GM19467 (cell line): ENCODE data around the gene HS3ST5.
"Not testable (repeated sequence)": the region's sequence is repeated elsewhere in the genome, so short reads cannot be mapped to it uniquely, and the experiment has no call there.

Experiments used
- ATAC-seq: cut with Tn5 transposase; IDR thresholded peaks from one replicate; pipeline ENCODE4 v1.9.1; 2021; ENCODE audit warnings: mild to moderate bottlenecking, moderate library complexity; ENCODE audit not compliant: unreplicated experiment

The HS3ST5 gene

DNA sequence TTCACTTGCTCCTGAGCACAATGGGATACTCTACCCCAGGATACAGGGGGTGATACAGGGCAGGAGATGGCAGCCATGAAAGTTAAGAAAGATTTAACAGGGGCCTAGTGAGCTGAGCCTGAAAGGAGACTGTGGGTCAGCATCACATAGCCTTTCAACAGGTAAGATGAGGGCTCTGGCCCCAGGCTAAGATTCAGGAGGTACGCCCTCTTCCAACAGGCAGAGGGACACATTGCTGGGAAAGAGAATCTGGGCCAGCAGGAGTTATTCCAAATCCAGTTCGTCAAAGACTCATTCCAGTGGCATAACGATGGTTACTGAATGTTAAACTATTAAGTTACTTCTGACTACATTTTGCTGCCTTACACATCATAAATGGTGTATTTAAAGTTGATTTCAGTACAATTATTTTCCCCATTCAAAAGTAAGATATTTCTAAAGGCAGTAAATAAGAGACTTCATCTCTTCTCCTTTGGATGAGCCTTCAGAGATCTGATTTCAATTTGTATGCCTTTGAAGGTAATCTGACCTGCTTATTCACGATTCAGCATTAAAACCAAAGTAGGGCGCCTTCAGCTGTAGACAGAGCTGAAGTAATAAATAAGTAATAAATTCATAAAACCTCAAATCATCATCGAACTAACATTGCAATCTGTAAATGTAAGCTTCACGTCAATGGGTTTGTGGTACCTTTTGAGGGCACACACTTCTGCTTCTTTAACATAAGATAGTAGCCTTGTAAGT is 62.4 kb downstream of the HS3ST5 start:
- ATAC-seq, result no peak

GRCh38 chr6:114277220-114277619 is 65.6 kb downstream of the HS3ST5 start:
- no peak for ATAC-seq

DNA sequence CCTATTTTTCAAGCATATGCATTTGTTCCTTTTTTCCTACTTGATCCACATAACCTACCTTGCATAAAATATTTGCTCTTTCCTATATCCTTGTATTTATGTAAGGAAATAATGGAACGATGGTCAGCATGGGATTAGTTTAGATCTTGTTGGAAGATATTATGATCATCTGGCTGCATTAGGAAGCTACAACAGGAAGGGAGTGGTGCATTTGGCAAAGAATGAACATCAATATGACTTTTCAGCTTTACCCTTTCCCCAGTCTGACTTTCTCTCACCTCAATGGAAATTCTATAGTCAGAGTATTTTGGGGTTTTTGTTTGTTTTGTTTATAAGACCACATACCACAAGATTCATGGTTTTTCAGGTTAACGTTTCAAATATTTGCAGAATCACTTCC is 66.0 kb downstream of the HS3ST5 start:
- no peak for ATAC-seq

GRCh38 chr6:114274836-114275235 is 68.0 kb downstream of the HS3ST5 start:
- ATAC-seq, result no peak

DNA sequence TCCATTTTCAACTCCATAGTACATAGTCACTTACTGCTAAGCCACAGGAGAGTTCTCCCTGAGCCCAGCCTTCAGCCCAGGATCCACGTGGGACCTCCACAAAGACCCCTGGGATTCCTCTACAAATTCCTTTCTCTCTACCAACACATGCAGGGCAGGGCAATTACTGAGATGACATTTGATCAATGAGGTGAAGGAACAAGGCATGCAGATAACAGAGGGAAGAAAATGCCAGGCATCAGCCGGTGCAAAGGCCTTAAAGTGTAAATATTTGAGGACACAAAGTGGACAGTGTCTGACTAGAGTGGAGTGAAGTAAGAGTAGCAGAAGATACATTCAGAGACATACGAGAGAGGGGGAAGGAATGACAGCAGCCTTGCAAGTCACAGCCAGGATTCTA is 70.2 kb downstream of the HS3ST5 start:
- ATAC-seq, result no peak

DNA sequence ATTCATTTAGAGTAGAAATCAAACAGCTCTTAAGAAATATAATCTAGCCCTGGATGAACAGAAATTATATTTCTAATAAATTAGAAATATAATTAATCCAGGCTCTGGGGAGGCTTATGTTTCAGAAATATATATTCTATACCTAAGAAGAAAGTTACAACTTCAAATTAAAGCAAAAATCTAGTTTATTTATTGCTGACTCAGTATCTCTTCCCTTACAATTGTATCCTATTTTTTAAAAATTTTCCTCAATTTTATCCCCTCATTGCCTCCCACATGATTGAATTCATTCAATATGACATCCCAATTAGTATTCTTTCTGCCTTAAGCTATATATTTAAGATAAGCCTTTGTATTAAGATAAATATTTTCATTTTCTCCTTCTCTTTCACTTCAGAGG is 71.4 kb downstream of the HS3ST5 start:
- no peak for ATAC-seq

- no peak for ATAC-seq
Observed at GRCh38 chr6:114267897-114268296, 74.9 kb downstream of the HS3ST5 start.

DNA sequence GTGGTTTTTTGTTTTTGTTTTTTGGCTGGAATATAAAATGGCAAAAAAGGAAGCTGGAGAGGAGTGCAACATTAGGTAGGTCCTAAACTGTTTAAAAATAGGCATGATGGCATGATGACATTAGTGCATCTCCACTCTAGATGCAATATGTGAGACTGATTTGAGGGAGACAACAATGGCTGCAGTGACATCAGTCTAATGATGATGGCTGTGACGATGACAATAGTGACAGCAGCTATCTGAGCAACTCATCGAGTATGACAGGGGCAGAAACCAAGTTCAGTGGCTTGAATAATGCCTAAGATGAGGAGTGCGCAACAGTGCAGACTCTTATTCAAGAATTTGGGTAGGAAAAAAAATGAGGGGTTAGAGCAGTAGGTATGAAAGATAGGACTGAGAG is 82.0 kb downstream of the HS3ST5 start:
- ATAC-seq, result no peak

GRCh38 chr6:114258376-114258775 is 84.4 kb downstream of the HS3ST5 start:
- ATAC-seq, result no peak

- ATAC-seq, result no peak
Observed at GRCh38 chr6:114253431-114253830, 89.4 kb downstream of the HS3ST5 start.

GRCh38 chr6:114249522-114249921 is 93.3 kb downstream of the HS3ST5 start:
- ATAC-seq, result no peak

- no peak for ATAC-seq
Observed at GRCh38 chr6:114247101-114247500, 95.7 kb downstream of the HS3ST5 start.

- no peak for ATAC-seq
Observed at GRCh38 chr6:114240796-114241195, 102.0 kb downstream of the HS3ST5 start.

GRCh38 chr6:114228675-114229074 is 114.1 kb downstream of the HS3ST5 start:
- no peak for ATAC-seq

DNA sequence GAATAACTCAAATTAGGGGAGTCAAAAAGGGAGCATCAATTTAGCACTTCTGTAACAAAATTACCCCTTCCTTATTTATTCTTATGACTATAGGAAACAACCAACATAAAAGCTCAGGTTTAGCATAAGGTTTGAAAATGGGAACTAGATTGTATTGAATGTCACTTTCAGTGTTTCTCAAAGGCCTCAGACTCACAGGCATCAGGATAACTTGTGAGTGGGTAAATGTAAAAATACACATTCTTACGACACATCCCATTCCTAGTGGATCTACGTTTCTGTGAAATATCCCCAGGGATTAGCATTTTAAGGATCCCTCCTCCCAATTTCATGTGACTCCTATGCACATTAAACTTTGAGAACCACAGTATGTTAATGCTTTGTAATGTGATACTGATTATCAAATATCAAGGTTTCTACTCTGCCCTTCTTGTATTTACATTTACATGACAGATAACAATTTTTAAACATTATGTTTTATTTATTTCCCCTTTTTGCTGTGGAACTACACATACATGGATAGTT is 114.8 kb downstream of the HS3ST5 start:
- ATAC-seq, result no peak

DNA sequence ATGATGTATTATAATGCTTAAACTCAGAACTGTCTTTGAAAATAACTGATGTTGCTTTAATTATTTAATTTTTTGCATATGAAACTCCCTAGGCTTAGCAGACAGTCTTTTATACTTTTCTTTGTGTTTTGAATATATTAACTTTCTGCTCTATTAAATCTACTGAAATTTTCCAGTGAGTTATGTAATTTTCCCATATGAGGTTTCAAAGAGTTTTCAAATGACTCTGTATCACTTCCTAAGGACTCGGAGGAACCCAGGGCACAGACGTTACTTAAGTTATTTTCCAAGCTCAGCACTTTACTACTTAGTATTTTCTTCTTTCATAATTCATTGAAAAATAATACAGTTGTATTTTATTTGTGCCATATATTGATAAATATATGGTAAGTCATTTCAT is 122.6 kb downstream of the HS3ST5 start:
- no peak for ATAC-seq

DNA sequence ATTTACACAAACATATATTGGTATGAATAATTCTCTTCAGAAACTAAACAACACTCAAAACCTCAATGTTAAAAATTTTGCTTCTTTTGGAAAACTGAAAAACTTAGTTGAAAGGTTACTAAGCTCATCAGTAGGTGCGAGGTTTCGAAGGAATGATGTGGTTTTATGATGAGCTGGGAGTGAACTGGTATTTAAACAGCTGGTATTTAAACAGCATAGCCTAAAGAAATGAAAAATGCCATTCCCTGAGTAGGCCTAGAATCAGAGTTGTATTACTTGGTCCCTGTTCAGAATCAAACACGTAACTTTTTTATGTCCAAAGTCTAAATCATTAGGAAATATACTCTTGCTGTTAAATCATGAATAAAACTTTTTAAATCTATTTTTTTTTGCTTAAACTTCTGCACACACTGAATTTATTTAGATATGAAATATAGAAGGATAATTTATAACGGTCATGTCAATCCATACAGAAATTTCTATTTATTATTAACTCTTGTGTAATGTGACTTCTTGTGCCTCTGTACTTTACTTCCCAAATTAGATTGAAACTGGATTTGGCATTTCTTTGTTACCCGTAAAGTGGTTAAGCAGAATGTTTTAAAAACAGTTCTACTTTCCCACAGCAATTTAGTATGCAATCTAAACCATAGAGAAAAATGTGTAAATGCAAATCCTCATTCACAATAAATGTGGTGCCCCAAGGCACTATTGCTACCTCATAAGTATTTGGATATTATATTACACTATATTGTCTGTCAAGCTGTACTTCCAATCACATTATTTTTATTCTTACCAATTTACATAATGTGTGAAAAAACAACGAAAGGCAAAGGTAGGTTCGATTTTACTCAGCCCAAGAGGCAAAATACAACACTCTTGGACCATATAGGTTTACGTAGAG is 124.1 kb downstream of the HS3ST5 start:
- ATAC-seq, result no peak

GRCh38 chr6:114217996-114218395 is 124.8 kb downstream of the HS3ST5 start:
- ATAC-seq, result not testable (repeated sequence)

GRCh38 chr6:114216789-114217467 is 125.9 kb downstream of the HS3ST5 start:
- no peak for ATAC-seq

DNA sequence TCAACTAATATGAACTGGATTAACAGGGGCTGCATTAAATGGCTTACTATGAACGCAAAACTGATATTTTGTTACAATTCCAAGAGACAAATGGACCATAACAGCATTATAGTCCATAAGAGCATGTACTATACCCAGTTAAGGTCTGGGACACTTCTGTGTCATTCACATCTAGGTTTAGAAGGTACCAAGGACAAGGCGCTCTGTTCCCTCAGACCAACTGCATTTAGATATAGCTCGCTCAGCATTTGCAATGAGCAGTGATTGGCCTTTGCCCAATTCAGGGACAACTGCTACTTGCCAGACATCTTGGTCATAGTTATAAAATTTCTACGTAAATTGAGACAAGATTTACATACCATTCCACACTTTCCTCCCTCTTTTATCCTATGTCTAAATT is 132.4 kb downstream of the HS3ST5 start:
- ATAC-seq, result no peak

DNA sequence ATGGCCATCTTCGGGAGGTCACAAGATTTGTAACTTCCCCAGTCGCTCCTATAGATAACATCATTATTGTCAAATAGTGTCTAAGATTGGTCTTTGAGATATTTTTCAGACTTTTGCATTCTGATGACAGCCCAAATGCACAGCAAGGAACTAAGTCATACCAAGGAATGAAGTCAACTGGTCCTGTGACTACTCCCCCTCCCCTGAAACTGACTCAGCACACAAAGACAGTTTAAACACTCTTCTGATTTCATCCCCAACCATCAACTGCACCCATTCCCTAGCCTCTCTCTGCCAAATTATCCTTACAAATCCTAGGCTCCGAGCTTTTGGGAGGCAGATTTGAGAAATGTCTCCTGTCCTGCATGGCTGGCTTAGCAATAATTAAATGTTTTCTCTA is 139.4 kb downstream of the HS3ST5 start:
- ATAC-seq, result no peak
